Measurements from ENCODE around the gene ORAI1.

Gene ORAI1

DNA sequence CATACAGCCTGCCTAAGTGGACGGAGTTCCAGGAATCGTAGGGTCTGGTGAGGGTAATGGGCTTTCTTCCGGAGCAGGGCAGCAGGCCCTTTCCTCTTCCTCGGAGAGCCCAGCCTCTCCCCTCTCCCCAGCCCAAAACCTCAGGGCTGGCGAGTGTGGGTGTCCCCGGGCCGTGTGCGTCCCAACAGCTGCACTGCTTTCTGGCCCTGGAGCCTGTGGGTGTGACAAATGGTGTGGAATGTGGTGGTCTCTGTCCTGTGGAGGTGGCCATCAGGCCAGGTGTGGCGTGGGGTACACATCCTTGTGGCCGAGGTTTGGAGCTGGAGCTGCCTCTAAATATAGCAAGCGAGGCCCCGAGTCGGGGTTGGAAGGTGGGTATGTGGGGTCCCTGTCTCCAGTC lies 8.5 kb downstream of the ORAI1 start:
- ChIA-PET POLR2A (no interaction called here), CTCF (interaction anchor here (0.6 kb wide), 1 partner anchor 119 kb away, joined by 3 read pairs; no protein-coding TSS in a partner anchor)
- Histone ChIP-seq H3K36me3 (ENCODE audit: control insufficient read depth in 2 of 2, insufficient read depth in 1 of 2, low read length in 2 of 2) (no peaks in the 10 kb centered on the region; a peak in 1 of 3 replicates), H3K9me3 (ENCODE audit: control insufficient read depth, insufficient read depth, low read depth, low read length) (no peaks in the 10 kb centered on the region), H3K4me3 (ENCODE audit: low read depth, low read length) (no peak overlapping the region), H3K4me1 (ENCODE audit: control insufficient read depth, insufficient read depth, low read length) (peaks cover 8% of the 10 kb centered on the region), H3K27ac (ENCODE audit: extremely low read depth, low read depth, low read length) (no peak overlapping the region)
- no peak for TF ChIP-seq ZNF335 (tag by site-specific recombination; conservative IDR thresholded peaks at IDR 0.05)
- TF ChIP-seq, protein P1, sequence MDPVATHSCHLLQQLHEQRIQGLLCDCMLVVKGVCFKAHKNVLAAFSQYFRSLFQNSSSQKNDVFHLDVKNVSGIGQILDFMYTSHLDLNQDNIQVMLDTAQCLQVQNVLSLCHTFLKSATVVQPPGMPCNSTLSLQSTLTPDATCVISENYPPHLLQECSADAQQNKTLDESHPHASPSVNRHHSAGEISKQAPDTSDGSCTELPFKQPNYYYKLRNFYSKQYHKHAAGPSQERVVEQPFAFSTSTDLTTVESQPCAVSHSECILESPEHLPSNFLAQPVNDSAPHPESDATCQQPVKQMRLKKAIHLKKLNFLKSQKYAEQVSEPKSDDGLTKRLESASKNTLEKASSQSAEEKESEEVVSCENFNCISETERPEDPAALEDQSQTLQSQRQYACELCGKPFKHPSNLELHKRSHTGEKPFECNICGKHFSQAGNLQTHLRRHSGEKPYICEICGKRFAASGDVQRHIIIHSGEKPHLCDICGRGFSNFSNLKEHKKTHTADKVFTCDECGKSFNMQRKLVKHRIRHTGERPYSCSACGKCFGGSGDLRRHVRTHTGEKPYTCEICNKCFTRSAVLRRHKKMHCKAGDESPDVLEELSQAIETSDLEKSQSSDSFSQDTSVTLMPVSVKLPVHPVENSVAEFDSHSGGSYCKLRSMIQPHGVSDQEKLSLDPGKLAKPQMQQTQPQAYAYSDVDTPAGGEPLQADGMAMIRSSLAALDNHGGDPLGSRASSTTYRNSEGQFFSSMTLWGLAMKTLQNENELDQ (tag by site-specific recombination; IDR thresholded peaks at IDR 0.05; ENCODE audit: low read depth): no peak
- no peak for TF ChIP-seq ZIC2 (tag by site-specific recombination; IDR thresholded peaks at IDR 0.05)
- TF ChIP-seq ZFHX2 (tag by site-specific recombination; conservative IDR thresholded peaks at IDR 0.05): peak; percentile 24; the same call in 1 of the 2 replicates
- no peak for TF ChIP-seq ZNF23 (tag by site-specific recombination; IDR thresholded peaks at IDR 0.05; ENCODE audit: borderline replicate concordance)
- TF ChIP-seq ZNF510 (tag by site-specific recombination; IDR thresholded peaks at IDR 0.05; ENCODE audit: insufficient replicate concordance): no peak
- TF ChIP-seq, protein P2, sequence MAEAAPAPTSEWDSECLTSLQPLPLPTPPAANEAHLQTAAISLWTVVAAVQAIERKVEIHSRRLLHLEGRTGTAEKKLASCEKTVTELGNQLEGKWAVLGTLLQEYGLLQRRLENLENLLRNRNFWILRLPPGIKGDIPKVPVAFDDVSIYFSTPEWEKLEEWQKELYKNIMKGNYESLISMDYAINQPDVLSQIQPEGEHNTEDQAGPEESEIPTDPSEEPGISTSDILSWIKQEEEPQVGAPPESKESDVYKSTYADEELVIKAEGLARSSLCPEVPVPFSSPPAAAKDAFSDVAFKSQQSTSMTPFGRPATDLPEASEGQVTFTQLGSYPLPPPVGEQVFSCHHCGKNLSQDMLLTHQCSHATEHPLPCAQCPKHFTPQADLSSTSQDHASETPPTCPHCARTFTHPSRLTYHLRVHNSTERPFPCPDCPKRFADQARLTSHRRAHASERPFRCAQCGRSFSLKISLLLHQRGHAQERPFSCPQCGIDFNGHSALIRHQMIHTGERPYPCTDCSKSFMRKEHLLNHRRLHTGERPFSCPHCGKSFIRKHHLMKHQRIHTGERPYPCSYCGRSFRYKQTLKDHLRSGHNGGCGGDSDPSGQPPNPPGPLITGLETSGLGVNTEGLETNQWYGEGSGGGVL (tag by site-specific recombination; IDR thresholded peaks at IDR 0.05): no peak
- TF ChIP-seq ZNF747 (tag by site-specific recombination; IDR thresholded peaks at IDR 0.05): no peak

DNA sequence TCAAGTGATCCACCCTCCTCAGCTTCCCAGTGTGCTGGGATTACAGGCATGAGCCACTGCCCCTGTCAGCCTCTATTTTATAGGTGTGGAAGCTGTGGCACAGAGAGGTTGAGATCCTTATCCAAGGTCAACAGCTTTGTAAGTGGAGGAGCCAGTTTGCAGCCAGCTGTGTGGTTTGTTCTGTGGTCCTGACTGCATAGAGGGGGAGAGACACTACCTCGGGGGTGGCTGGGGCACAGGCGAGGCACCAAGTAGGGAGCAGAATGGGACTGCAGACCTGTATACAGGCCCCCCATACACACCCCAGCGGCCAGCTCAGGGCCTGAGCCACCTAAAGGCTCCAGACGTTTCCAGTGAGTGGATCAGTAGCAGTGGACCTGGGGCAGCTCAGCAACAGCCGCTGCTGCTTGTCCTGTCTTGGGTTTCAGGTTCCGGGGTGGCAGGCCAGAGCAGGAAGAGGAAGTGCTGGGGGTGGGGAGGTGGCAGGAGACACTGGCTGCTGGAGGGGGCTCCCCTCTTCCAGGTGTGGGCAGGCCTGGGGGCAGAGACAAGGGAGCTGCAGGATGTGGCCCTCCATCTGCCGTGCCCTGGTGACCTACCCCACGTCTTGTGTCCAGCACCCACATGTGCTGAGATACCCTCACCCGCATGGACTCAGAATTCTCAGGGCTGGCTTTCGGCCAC lies 11.0 kb downstream of the ORAI1 start:
- no peaks in the 10 kb centered on the region for H3K9me3 ChIP-seq (ENCODE audit: control insufficient read depth, insufficient read depth, low read depth, low read length)
- POLR2A ChIA-PET: interaction anchor here (1.9 kb wide), 1 partner anchor 10 kb away, joined by 7 read pairs; no protein-coding TSS in a partner anchor
- CTCF ChIA-PET: interaction anchor here (0.6 to 1.5 kb wide), 6 partner anchors 10 to 85 kb away, joined by 3 to 8 read pairs (median 4); no protein-coding TSS in a partner anchor
- H3K4me3 ChIP-seq (ENCODE audit: low read depth, low read length): no peak overlapping the region
- H3K27ac ChIP-seq (ENCODE audit: extremely low read depth, low read depth, low read length): no peak overlapping the region
- peaks cover 8% of the 10 kb centered on the region for H3K4me1 ChIP-seq (ENCODE audit: control insufficient read depth, insufficient read depth, low read length)
- TF ChIP-seq ZNF426 (tag by site-specific recombination; IDR thresholded peaks at IDR 0.05) (no peak), ZBTB8A (tag by site-specific recombination; IDR thresholded peaks at IDR 0.05) (no peak), ZNF221 (tag by site-specific recombination; IDR thresholded peaks at IDR 0.05; ENCODE audit: borderline replicate concordance) (no peak), ZSCAN16 (tag by site-specific recombination; IDR thresholded peaks at IDR 0.05) (no peak), GLI4 (tag by site-specific recombination; IDR thresholded peaks at IDR 0.05) (no peak), OVOL3 (tag by site-specific recombination; IDR thresholded peaks at IDR 0.05) (no peak)
- peaks cover 0 to 7% of the 10 kb centered on the region in 2 experiments; a peak in 2 of 3 replicates for H3K36me3 ChIP-seq (ENCODE audit: control insufficient read depth in 2 of 2, insufficient read depth in 1 of 2, low read length in 2 of 2)

DNA sequence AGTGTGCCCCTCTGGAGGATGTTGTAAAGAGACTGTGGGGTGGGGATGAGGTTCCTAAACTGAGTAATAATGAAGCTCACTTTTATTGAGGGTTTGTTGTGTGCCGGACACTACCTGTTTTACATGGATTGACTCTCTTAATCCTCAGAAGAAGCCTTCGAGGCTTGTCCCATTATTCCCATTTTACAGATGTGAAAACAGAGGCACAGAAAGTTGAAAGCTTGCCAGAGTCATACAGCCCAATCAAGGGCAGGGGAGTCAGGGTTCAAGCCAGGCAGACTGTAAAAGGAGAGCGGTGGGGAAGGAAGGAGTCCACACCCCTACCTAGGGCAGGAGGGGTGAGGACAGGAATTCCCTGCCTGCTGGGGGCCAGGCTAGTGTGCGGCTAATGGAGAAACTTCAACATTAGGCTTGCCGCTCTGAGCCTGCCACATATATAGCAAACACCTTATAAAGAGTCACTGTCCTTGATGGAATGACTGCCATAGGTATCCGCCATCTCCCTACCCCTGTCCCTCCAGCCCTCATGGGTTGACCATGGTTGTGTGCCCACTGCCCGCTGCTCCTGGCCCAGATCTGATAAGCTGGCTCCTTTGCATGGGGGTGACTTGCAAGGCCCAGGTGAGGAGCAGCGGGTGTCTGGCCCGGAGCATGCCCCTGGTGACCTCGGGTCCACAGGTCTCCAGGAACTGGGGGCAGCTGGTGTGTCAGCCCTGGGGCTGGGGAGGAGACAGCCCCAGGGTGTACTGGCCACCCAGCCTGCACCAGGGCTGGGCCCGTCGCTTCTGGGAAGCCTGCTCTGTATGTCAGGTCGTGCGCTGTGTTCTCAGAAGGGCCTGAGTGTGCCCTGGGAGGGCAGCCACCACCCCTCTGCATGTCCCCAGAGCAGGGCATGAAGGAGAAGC lies 12.2 kb downstream of the ORAI1 start:
- H3K4me1 ChIP-seq (ENCODE audit: control insufficient read depth, insufficient read depth, low read length): no peaks in the 10 kb centered on the region
- CTCF ChIA-PET: interaction anchor here (0.7 to 1.5 kb wide), 3 partner anchors 11 to 86 kb away, joined by 3 to 7 read pairs (median 4); no protein-coding TSS in a partner anchor
- H3K9me3 ChIP-seq (ENCODE audit: control insufficient read depth, insufficient read depth, low read depth, low read length): no peaks in the 10 kb centered on the region
- no peak overlapping the region for H3K4me3 ChIP-seq (ENCODE audit: low read depth, low read length)
- no peak overlapping the region for H3K27ac ChIP-seq (ENCODE audit: extremely low read depth, low read depth, low read length)
- POLR2A ChIA-PET: interaction anchor here (1.9 kb wide), 1 partner anchor 11 kb away, joined by 7 read pairs; no protein-coding TSS in a partner anchor
- peaks cover 0 to 7% of the 10 kb centered on the region in 2 experiments; a peak in 2 of 3 replicates for H3K36me3 ChIP-seq (ENCODE audit: control insufficient read depth in 2 of 2, insufficient read depth in 1 of 2, low read length in 2 of 2)
- no peak for TF ChIP-seq KLF16 (tag by site-specific recombination; IDR thresholded peaks at IDR 0.05)
- TF ChIP-seq, protein P3, sequence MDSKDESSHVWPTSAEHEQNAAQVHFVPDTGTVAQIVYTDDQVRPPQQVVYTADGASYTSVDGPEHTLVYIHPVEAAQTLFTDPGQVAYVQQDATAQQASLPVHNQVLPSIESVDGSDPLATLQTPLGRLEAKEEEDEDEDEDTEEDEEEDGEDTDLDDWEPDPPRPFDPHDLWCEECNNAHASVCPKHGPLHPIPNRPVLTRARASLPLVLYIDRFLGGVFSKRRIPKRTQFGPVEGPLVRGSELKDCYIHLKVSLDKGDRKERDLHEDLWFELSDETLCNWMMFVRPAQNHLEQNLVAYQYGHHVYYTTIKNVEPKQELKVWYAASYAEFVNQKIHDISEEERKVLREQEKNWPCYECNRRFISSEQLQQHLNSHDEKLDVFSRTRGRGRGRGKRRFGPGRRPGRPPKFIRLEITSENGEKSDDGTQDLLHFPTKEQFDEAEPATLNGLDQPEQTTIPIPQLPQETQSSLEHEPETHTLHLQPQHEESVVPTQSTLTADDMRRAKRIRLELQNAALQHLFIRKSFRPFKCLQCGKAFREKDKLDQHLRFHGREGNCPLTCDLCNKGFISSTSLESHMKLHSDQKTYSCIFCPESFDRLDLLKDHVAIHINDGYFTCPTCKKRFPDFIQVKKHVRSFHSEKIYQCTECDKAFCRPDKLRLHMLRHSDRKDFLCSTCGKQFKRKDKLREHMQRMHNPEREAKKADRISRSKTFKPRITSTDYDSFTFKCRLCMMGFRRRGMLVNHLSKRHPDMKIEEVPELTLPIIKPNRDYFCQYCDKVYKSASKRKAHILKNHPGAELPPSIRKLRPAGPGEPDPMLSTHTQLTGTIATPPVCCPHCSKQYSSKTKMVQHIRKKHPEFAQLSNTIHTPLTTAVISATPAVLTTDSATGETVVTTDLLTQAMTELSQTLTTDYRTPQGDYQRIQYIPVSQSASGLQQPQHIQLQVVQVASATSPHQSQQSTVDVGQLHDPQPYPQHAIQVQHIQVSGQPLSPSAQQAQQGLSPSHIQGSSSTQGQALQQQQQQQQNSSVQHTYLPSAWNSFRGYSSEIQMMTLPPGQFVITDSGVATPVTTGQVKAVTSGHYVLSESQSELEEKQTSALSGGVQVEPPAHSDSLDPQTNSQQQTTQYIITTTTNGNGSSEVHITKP (tag by site-specific recombination; IDR thresholded peaks at IDR 0.05): no peak
- TF ChIP-seq ZNF169 (tag by site-specific recombination; IDR thresholded peaks at IDR 0.05): no peak
- TF ChIP-seq BCL11B (tag by site-specific recombination; IDR thresholded peaks at IDR 0.05; ENCODE audit: low read depth): no peak
- TF ChIP-seq ZNF391 (tag by site-specific recombination; IDR thresholded peaks at IDR 0.05; ENCODE audit: borderline replicate concordance, low read depth): no peak

Measured in HEK293 (cell line).